SKM-1 (cell line): Measurements from ENCODE around the gene MS4A8.
"Not testable (repeated sequence)": the region's sequence is repeated elsewhere in the genome, so short reads cannot be mapped to it uniquely, and the experiment has no call there.

Experiments used
- DNase-seq: peaks from one replicate; lab custom pipeline; 2025; ENCODE audit not compliant: unreplicated experiment; lab: John Stamatoyannopoulos, UW

MS4A8 gene

GRCh38 chr11:60699284-60699691 lies at the start of gene MS4A8:
TSS of gene MS4A8 (plus strand) at chr11:60699612. CDS start at chr11:60700861, 1,249 bp downstream.
- no peak for DNase-seq

GRCh38 chr11:60657888-60658287 lies 41.5 kb upstream of the MS4A8 start:
- no peak for DNase-seq

- no peak for DNase-seq
Measured at GRCh38 chr11:60658409-60658808, 41.0 kb upstream of the MS4A8 start.

GRCh38 chr11:60672255-60672654 lies 27.2 kb upstream of the MS4A8 start:
- DNase-seq = no peak

GRCh38 chr11:60678231-60678630 lies 21.2 kb upstream of the MS4A8 start:
- not testable (repeated sequence) for DNase-seq

- DNase-seq = no peak
Measured at GRCh38 chr11:60679879-60680278, 19.5 kb upstream of the MS4A8 start.

GRCh38 chr11:60680455-60681119 lies 18.8 kb upstream of the MS4A8 start:
- no peak for DNase-seq

GRCh38 chr11:60684541-60684848 lies 14.9 kb upstream of the MS4A8 start:
- not testable (repeated sequence) for DNase-seq

- no peak for DNase-seq
Measured at GRCh38 chr11:60691661-60692060, 7.8 kb upstream of the MS4A8 start.

GRCh38 chr11:60699936-60700335 lies 524 bp downstream of the MS4A8 start:
- no peak for DNase-seq

- DNase-seq = no peak
Measured at GRCh38 chr11:60700689-60701468, 1.5 kb downstream of the MS4A8 start.

- no peak for DNase-seq
Measured at GRCh38 chr11:60701469-60701818, 2.0 kb downstream of the MS4A8 start.

GRCh38 chr11:60703374-60703773 lies 4.0 kb downstream of the MS4A8 start:
- no peak for DNase-seq

GRCh38 chr11:60705895-60706294 lies 6.5 kb downstream of the MS4A8 start:
- no peak for DNase-seq

GRCh38 chr11:60706931-60707330 lies 7.5 kb downstream of the MS4A8 start:
- no peak for DNase-seq

- DNase-seq = no peak
Measured at GRCh38 chr11:60710482-60710881, 11.1 kb downstream of the MS4A8 start.

GRCh38 chr11:60711276-60711675 lies 11.9 kb downstream of the MS4A8 start:
- DNase-seq = no peak

GRCh38 chr11:60713423-60713822 lies 14.0 kb downstream of the MS4A8 start:
- not testable (repeated sequence) for DNase-seq

- DNase-seq = no peak
Measured at GRCh38 chr11:60717956-60718355, 18.5 kb downstream of the MS4A8 start.

GRCh38 chr11:60718524-60719316 lies 19.3 kb downstream of the MS4A8 start:
- no peak for DNase-seq

GRCh38 chr11:60719391-60719790 lies 20.0 kb downstream of the MS4A8 start:
- DNase-seq = no peak

- DNase-seq = no peak
Measured at GRCh38 chr11:60720460-60720859, 21.0 kb downstream of the MS4A8 start.
